K562 (cell line): ENCODE results near the gene MARCHF3. TPM values are rescaled to one million over a fixed set of nuclear protein-coding genes. Genes with fewer than 3 reads are reported as not detected.
A peak's percentile ranks its signal among the peaks of the same experiment; 100 is the strongest.

Experiments
- PYGO2 ChIP-seq: fragments of 450-650 bp; IDR thresholded peaks from 2 replicates; pipeline ENCODE4 v1.6.1; 2016; ENCODE audit warnings: mild to moderate bottlenecking, missing genetic modification characterization, moderate library complexity, missing compliant biosample characterization
- ZNF12 ChIP-seq: sonication (generic); formaldehyde crosslinking; IDR thresholded peaks from 2 replicates; pipeline ENCODE4 v1.4.0; 2020; ENCODE audit warnings: mild to moderate bottlenecking, missing genetic modification reagents
- polyA plus RNA-seq, 8 experiments: library from polyadenylated mRNA; depleted of rRNA in 4 of 8; stranded (reverse) in 5 of 8; unstranded in 3 of 8; fragments of >200 nt; fragmentation: Nextera tagmentation in 2 of 8; fragmentation: Illumina TruSeq in 1 of 8; extraction: Ambion mirVana in 2 of 8; extraction: Trizol in 1 of 8; gene quantifications; 2 replicates each; pipeline versions ENCODE4 v1.2.1 to v1.2.3, GENCODE V29; 2011 to 2014; ENCODE audit warnings: inconsistent platforms in 1 of 8, missing spikeins in 1 of 8
- total RNA-seq, 7 experiments: library from RNA; depleted of rRNA in 6 of 7; stranded (reverse); fragments of >200 nt in 6 of 7; fragmentation: Illumina TruSeq in 2 of 7; extraction: Trizol in 2 of 7; gene quantifications; 2 replicates each; pipeline versions ENCODE4 v1.2.1 to v1.2.3, GENCODE V29; 2011 to 2021; ENCODE audit warnings: low replicate concordance in 1 of 7
- TF ChIP-seq, protein P1 (sequence below): fragments of 450-650 bp; IDR thresholded peaks from 2 replicates; pipeline ENCODE4 v1.6.1; 2016; ENCODE audit warnings: mild to moderate bottlenecking, moderate library complexity
- TF ChIP-seq, protein P2 (sequence below), 2 experiments: fragments of 450-650 bp in 1 of 2; sonication (generic) in 1 of 2; formaldehyde crosslinking; conservative IDR thresholded peaks; 2 replicates each; pipeline versions ENCODE4 v1.4.0 to v1.8.1; 2020 to 2022; ENCODE audit warnings: mild to moderate bottlenecking in 1 of 2, missing genetic modification reagents in 1 of 2
- TF ChIP-seq, protein P3 (sequence below): sonication (generic); formaldehyde crosslinking; IDR thresholded peaks from 2 replicates; pipeline ENCODE4 v1.8.0; 2023; ENCODE audit warnings: missing genetic modification reagents, mild to moderate bottlenecking, borderline replicate concordance

Gene MARCHF3
- total and polyA plus RNA-seq, 9 of the 15 experiments (the other 6 are each of a cell fraction or from before 2014, with no cell fraction given): 5.6 to 37.4 (median 16.5) TPM

DNA sequence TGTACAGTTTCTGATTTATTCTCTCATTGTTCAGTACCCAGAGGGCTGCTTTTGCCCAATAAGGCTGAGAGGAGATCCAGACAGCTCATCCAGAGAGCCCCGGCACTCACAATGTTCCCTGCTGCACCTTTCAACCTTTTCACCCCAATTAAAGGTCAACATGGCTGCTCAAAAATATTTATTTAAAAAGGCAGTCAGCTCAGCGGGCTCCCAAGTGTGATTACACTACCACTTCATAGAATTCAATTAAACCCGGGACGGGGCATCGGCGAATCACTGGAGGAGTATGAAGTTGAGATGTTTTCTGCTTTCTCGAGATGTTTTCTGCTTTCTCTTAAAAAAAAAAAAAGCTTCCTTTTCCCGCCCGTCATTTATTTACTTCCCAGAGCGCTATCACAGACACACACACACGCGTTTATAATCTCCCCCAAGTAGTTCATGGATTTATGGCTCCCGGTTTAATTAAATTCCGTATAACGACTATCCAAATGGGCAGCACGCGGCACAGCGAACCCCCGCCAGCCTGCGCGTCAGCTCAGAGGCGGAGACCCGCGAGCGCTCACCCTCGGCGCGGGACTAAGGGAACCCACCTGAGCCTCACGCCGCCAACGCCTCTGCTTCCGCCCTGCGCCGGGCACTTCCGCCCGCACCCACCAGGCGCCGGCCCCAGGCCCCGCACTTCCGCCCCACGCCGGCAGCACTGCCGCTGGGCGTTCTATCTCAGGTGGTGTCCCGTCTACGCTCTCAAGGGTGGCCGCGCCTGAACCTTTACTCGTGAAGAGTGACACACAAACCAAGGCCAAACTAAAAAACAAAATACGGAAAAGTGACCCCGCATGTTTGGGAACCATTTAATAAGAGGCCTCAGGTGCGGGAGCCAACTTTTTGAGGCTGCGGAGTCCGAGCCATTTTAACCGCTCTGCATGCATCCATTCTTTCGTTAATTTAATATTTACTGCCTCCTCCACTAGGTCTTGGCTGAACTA lies 42.8 kb upstream of the MARCHF3 start, which contains the start of gene C5orf63 (continued):
- TF ChIP-seq, protein P1, sequence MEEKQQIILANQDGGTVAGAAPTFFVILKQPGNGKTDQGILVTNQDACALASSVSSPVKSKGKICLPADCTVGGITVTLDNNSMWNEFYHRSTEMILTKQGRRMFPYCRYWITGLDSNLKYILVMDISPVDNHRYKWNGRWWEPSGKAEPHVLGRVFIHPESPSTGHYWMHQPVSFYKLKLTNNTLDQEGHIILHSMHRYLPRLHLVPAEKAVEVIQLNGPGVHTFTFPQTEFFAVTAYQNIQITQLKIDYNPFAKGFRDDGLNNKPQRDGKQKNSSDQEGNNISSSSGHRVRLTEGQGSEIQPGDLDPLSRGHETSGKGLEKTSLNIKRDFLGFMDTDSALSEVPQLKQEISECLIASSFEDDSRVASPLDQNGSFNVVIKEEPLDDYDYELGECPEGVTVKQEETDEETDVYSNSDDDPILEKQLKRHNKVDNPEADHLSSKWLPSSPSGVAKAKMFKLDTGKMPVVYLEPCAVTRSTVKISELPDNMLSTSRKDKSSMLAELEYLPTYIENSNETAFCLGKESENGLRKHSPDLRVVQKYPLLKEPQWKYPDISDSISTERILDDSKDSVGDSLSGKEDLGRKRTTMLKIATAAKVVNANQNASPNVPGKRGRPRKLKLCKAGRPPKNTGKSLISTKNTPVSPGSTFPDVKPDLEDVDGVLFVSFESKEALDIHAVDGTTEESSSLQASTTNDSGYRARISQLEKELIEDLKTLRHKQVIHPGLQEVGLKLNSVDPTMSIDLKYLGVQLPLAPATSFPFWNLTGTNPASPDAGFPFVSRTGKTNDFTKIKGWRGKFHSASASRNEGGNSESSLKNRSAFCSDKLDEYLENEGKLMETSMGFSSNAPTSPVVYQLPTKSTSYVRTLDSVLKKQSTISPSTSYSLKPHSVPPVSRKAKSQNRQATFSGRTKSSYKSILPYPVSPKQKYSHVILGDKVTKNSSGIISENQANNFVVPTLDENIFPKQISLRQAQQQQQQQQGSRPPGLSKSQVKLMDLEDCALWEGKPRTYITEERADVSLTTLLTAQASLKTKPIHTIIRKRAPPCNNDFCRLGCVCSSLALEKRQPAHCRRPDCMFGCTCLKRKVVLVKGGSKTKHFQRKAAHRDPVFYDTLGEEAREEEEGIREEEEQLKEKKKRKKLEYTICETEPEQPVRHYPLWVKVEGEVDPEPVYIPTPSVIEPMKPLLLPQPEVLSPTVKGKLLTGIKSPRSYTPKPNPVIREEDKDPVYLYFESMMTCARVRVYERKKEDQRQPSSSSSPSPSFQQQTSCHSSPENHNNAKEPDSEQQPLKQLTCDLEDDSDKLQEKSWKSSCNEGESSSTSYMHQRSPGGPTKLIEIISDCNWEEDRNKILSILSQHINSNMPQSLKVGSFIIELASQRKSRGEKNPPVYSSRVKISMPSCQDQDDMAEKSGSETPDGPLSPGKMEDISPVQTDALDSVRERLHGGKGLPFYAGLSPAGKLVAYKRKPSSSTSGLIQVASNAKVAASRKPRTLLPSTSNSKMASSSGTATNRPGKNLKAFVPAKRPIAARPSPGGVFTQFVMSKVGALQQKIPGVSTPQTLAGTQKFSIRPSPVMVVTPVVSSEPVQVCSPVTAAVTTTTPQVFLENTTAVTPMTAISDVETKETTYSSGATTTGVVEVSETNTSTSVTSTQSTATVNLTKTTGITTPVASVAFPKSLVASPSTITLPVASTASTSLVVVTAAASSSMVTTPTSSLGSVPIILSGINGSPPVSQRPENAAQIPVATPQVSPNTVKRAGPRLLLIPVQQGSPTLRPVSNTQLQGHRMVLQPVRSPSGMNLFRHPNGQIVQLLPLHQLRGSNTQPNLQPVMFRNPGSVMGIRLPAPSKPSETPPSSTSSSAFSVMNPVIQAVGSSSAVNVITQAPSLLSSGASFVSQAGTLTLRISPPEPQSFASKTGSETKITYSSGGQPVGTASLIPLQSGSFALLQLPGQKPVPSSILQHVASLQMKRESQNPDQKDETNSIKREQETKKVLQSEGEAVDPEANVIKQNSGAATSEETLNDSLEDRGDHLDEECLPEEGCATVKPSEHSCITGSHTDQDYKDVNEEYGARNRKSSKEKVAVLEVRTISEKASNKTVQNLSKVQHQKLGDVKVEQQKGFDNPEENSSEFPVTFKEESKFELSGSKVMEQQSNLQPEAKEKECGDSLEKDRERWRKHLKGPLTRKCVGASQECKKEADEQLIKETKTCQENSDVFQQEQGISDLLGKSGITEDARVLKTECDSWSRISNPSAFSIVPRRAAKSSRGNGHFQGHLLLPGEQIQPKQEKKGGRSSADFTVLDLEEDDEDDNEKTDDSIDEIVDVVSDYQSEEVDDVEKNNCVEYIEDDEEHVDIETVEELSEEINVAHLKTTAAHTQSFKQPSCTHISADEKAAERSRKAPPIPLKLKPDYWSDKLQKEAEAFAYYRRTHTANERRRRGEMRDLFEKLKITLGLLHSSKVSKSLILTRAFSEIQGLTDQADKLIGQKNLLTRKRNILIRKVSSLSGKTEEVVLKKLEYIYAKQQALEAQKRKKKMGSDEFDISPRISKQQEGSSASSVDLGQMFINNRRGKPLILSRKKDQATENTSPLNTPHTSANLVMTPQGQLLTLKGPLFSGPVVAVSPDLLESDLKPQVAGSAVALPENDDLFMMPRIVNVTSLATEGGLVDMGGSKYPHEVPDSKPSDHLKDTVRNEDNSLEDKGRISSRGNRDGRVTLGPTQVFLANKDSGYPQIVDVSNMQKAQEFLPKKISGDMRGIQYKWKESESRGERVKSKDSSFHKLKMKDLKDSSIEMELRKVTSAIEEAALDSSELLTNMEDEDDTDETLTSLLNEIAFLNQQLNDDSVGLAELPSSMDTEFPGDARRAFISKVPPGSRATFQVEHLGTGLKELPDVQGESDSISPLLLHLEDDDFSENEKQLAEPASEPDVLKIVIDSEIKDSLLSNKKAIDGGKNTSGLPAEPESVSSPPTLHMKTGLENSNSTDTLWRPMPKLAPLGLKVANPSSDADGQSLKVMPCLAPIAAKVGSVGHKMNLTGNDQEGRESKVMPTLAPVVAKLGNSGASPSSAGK: peak; percentile 38; the same call in 1 of the 2 replicates
- TF ChIP-seq ZNF12 (CRISPR knock-in tag) (no peak), PYGO2 (tag) (no peak)
- TF ChIP-seq, protein P2, sequence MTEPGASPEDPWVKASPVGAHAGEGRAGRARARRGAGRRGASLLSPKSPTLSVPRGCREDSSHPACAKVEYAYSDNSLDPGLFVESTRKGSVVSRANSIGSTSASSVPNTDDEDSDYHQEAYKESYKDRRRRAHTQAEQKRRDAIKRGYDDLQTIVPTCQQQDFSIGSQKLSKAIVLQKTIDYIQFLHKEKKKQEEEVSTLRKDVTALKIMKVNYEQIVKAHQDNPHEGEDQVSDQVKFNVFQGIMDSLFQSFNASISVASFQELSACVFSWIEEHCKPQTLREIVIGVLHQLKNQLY (CRISPR knock-in tag; conservative IDR thresholded peaks at IDR 0.05): no peak
- TF ChIP-seq, protein P3, sequence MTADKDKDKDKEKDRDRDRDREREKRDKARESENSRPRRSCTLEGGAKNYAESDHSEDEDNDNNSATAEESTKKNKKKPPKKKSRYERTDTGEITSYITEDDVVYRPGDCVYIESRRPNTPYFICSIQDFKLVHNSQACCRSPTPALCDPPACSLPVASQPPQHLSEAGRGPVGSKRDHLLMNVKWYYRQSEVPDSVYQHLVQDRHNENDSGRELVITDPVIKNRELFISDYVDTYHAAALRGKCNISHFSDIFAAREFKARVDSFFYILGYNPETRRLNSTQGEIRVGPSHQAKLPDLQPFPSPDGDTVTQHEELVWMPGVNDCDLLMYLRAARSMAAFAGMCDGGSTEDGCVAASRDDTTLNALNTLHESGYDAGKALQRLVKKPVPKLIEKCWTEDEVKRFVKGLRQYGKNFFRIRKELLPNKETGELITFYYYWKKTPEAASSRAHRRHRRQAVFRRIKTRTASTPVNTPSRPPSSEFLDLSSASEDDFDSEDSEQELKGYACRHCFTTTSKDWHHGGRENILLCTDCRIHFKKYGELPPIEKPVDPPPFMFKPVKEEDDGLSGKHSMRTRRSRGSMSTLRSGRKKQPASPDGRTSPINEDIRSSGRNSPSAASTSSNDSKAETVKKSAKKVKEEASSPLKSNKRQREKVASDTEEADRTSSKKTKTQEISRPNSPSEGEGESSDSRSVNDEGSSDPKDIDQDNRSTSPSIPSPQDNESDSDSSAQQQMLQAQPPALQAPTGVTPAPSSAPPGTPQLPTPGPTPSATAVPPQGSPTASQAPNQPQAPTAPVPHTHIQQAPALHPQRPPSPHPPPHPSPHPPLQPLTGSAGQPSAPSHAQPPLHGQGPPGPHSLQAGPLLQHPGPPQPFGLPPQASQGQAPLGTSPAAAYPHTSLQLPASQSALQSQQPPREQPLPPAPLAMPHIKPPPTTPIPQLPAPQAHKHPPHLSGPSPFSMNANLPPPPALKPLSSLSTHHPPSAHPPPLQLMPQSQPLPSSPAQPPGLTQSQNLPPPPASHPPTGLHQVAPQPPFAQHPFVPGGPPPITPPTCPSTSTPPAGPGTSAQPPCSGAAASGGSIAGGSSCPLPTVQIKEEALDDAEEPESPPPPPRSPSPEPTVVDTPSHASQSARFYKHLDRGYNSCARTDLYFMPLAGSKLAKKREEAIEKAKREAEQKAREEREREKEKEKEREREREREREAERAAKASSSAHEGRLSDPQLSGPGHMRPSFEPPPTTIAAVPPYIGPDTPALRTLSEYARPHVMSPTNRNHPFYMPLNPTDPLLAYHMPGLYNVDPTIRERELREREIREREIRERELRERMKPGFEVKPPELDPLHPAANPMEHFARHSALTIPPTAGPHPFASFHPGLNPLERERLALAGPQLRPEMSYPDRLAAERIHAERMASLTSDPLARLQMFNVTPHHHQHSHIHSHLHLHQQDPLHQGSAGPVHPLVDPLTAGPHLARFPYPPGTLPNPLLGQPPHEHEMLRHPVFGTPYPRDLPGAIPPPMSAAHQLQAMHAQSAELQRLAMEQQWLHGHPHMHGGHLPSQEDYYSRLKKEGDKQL (CRISPR knock-in tag): no peak
